Karpas-422 (cell line): ENCODE measurements around the gene DHTKD1. TPM values are rescaled to one million over a fixed set of nuclear protein-coding genes. Genes with fewer than 3 reads are reported as not detected.

ENCODE experiments used
- DNase-seq: peaks from one replicate; pipeline ENCODE4 v3.0.0-alpha.2; 2015
- H2AFZ ChIP-seq: fragments of 200-600 bp; sonication (generic); 2 replicates; pipeline ENCODE4 v1.6.1; 2014; ENCODE audit warnings: antibody characterized with exemption, low read length, mixed read lengths
- H3K27ac ChIP-seq: fragments of 200-600 bp; sonication (generic); 2 replicates; pipeline ENCODE4 v1.5.1; 2014; ENCODE audit warnings: mild to moderate bottlenecking, low read length, moderate library complexity
- H3K27me3 ChIP-seq: fragments of 200-600 bp; sonication (generic); 2 replicates; pipeline ENCODE4 v1.6.1; 2014; ENCODE audit warnings: low read length, mixed read lengths
- H3K36me3 ChIP-seq: fragments of 200-600 bp; sonication (generic); 2 replicates; pipeline ENCODE4 v1.6.1; 2014; ENCODE audit warnings: low read length, mixed read lengths; ENCODE audit not compliant: insufficient read depth
- H3K4me1 ChIP-seq: fragments of 200-600 bp; sonication (generic); 2 replicates; pipeline ENCODE4 v1.6.1; 2014; ENCODE audit warnings: mild to moderate bottlenecking, low read length, mixed read lengths
- H3K4me2 ChIP-seq: fragments of 200-600 bp; sonication (generic); 2 replicates; pipeline ENCODE4 v1.6.1; 2014; ENCODE audit warnings: low read length, low read depth, mild to moderate bottlenecking; ENCODE audit not compliant: poor library complexity, severe bottlenecking
- H3K4me3 ChIP-seq: fragments of 200-600 bp; sonication (generic); 2 replicates; pipeline ENCODE4 v1.5.1; 2014; ENCODE audit warnings: mild to moderate bottlenecking, antibody characterized with exemption, low read length, mixed read lengths
- H3K79me2 ChIP-seq: fragments of 200-600 bp; sonication (generic); 2 replicates; pipeline ENCODE4 v1.6.1; 2014; ENCODE audit warnings: mild to moderate bottlenecking, low read length, mixed read lengths
- H3K9ac ChIP-seq: fragments of 200-600 bp; sonication (generic); 2 replicates; pipeline ENCODE4 v1.6.0; 2014; ENCODE audit warnings: low read length
- H3K9me2 ChIP-seq: fragments of 200-600 bp; sonication (generic), shearing (Covaris generic); replicated peaks from 2 replicates; pipeline ENCODE4 v1.6.0; 2014; ENCODE audit warnings: mild to moderate bottlenecking, low read length, moderate library complexity; ENCODE audit not compliant: insufficient read depth
- H3K9me3 ChIP-seq: fragments of 300-700, 200-600 bp; sonication (generic); 2 replicates; pipeline ENCODE4 v1.6.1; 2014; ENCODE audit warnings: low read length, mixed read lengths
- H4K20me1 ChIP-seq: fragments of 200-600 bp; sonication (generic); 2 replicates; pipeline ENCODE4 v1.6.1; 2014; ENCODE audit warnings: mild to moderate bottlenecking, antibody characterized with exemption, low read length, low read depth; ENCODE audit not compliant: insufficient read depth
- total RNA-seq: library from RNA; depleted of rRNA; stranded (reverse); fragments of >200 nt; shearing (Covaris generic); gene quantifications from 2 replicates; pipeline ENCODE4 v1.2.3, GENCODE V29; 2014; ENCODE audit warnings: low replicate concordance; rRNA removed

The DHTKD1 gene
- 20.6 and 27.3 TPM in 2 replicates for total RNA-seq

DNA sequence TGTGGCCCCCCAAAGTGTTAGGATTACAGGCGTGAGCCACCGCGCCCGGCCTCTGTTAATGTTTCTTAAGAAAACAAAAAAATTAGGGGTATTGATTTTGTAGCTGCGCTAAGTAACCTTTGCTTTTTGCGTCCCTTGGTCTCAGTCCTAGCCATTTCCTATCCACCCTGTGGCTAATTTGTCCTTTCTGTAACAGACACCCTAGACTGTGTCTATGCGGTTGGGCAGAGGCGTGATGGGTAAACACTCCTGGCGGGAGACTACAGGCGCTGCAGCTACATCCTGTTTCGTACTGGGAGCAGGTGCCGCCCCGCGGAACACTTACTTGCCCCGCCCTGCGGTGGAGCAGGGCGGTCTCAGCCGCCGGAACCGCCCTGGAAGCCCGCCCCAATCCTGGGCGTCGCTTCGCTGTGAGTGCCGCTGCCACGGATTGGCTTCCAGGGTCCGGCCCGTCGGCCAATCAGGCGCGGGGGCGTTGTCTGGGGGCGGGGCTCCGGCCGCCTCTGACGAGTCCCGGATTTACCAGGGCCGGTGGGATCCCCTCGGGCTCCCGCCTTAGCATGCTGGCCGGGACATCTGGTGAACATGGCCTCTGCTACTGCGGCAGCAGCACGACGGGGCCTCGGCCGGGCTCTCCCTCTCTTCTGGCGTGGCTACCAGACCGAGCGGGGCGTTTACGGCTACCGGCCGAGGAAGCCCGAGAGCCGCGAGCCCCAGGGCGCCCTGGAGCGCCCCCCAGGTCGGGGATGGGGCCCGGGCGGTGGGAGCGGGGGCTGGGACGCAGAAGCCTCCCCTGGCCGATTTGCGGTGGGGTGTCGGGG, at the start of gene DHTKD1:
Gene DHTKD1, plus strand, starts transcription at position 506 of the 821 bp plus-strand sequence. Its CDS starts 80 bp downstream, at position 586.
- peak within 1 kb of the TSS; percentile 95 for H3K9ac ChIP-seq
- H3K4me2 ChIP-seq, result peak within 1 kb of the TSS; percentile 75
- peak within 1 kb of the TSS; percentile 93 for H3K4me3 ChIP-seq
- no peaks in the 10 kb centered on the region for H3K36me3 ChIP-seq
- no peaks in the 10 kb centered on the region for H3K27me3 ChIP-seq
- no peaks in the 10 kb centered on the region for H4K20me1 ChIP-seq
- peak within 1 kb of the TSS; percentile 54 for H3K27ac ChIP-seq
- H2AFZ ChIP-seq, result peak within 1 kb of the TSS; percentile 98
- H3K9me3 ChIP-seq, result no peaks in the 10 kb centered on the region
- H3K4me1 ChIP-seq, result peaks cover 13% of the 10 kb centered on the region
- DNase-seq, result peak; percentile 99
- H3K9me2 ChIP-seq, result no peaks in the 10 kb centered on the region
- H3K79me2 ChIP-seq, result peaks cover 34% of the 10 kb centered on the region

DNA sequence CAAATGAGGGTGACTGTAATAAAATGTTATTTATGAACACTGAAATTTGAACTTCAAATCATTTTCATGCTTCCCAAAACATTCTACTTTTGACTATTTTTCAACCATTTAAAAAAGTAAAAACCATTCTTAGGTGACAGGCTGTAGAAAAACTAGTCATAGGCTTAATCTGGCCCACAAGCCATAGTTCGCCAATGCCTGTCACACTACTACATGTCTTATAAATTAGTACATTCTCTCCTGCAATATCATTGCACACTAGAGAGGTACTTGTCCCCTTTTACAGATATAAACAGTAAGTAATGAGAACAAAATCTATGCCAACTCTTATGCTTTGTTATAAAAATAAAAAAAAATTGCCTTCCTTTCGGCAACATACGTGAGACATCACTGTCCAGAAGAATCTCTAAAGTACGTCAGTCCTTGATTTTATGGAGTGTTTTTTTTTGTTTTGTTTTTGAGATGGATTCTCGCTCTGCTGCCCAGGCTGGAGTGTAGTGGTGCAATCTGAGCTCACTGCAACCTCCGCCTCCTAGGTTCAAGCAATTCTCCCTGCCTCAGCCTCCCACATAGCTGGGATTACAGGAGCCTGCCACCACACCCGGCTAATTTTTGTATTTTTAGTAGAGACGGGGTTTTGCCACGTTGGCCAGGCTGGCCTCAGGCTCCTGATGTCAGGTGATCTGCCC, 49.3 kb upstream of the DHTKD1 start:
- Histone ChIP-seq H3K27me3 (no peaks in the 10 kb centered on the region), H3K36me3 (peaks cover 12% of the 10 kb centered on the region), H3K9me2 (no peaks in the 10 kb centered on the region), H3K27ac (no peak overlapping the region), H3K9me3 (no peaks in the 10 kb centered on the region), H4K20me1 (peaks cover 3% of the 10 kb centered on the region; the same call in 1 of the 2 replicates), H2AFZ (no peak overlapping the region), H3K4me1 (peaks cover 7% of the 10 kb centered on the region), H3K9ac (no peak overlapping the region), H3K4me2 (no peak overlapping the region), H3K79me2 (peaks cover 90% of the 10 kb centered on the region), H3K4me3 (no peak overlapping the region)
- DNase-seq, result no peak

DNA sequence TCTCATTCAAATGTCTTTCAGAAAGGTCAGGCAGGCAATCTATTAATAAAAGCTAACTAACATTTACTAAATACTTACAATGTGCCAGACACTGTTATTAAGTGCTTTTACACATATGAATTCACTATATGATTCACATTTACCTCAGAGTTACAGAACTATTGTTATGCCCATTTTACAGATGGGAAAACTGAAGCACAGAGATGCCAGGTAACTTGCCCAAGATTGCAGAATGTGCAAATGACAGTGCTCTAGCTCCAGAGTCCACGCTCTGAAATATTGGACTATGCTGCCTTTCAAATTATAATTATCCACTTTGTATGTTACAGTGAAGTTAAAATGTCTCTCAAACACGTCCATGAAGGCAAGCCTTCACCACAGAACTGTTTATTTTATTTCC, 48.2 kb upstream of the DHTKD1 start:
- DNase-seq, result no peak
- Histone ChIP-seq H3K9ac (no peak overlapping the region), H3K4me1 (peaks cover 7% of the 10 kb centered on the region), H4K20me1 (peaks cover 3% of the 10 kb centered on the region; the same call in 1 of the 2 replicates), H3K79me2 (peaks cover 91% of the 10 kb centered on the region), H3K4me2 (no peak overlapping the region), H2AFZ (no peak overlapping the region), H3K27ac (no peak overlapping the region), H3K4me3 (no peak overlapping the region), H3K27me3 (no peaks in the 10 kb centered on the region), H3K9me3 (no peaks in the 10 kb centered on the region), H3K36me3 (peaks cover 7% of the 10 kb centered on the region; the same call in 1 of the 2 replicates), H3K9me2 (no peaks in the 10 kb centered on the region)

GRCh38 chr10:12022580-12023257, 46.0 kb upstream of the DHTKD1 start:
- H3K4me2 ChIP-seq, result no peak overlapping the region
- DNase-seq, result no peak
- peaks cover 95% of the 10 kb centered on the region for H3K79me2 ChIP-seq
- no peaks in the 10 kb centered on the region for H3K27me3 ChIP-seq
- H3K4me1 ChIP-seq, result 0 out of 2 replicates have a peak, but pooled peaks cover 2% of the 10 kb centered on the region
- no peaks in the 10 kb centered on the region for H3K9me2 ChIP-seq
- no peak overlapping the region for H3K9ac ChIP-seq
- H3K4me3 ChIP-seq, result no peak overlapping the region
- H2AFZ ChIP-seq, result no peak overlapping the region
- no peaks in the 10 kb centered on the region for H3K9me3 ChIP-seq
- H3K36me3 ChIP-seq, result peaks cover 15% of the 10 kb centered on the region; the same call in 1 of the 2 replicates
- peaks cover 6% of the 10 kb centered on the region; the same call in 1 of the 2 replicates for H4K20me1 ChIP-seq
- H3K27ac ChIP-seq, result no peak overlapping the region

DNA sequence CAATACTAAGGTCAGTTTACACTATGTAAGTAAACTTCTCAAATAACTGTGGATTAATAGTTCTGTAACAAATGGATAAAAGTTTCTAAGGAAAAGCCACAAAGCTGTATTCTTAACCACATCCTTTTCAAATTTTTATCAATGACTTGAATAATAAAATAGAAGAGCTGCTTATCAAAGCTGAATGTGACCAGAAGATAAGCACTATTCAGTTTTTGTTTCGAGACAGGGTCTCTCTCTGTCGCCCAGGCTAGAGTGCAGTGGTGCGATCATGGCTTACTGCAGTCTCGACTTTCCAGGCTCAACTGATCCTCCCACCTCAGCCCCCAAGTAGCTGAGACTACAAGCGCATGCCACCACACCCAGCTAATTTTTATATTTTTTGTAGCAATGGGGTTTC, 43.2 kb upstream of the DHTKD1 start:
- H3K4me1 ChIP-seq, result 0 out of 2 replicates have a peak, but pooled peaks cover 2% of the 10 kb centered on the region
- no peaks in the 10 kb centered on the region for H3K9me3 ChIP-seq
- H3K79me2 ChIP-seq, result peaks cover 94% of the 10 kb centered on the region

DNA sequence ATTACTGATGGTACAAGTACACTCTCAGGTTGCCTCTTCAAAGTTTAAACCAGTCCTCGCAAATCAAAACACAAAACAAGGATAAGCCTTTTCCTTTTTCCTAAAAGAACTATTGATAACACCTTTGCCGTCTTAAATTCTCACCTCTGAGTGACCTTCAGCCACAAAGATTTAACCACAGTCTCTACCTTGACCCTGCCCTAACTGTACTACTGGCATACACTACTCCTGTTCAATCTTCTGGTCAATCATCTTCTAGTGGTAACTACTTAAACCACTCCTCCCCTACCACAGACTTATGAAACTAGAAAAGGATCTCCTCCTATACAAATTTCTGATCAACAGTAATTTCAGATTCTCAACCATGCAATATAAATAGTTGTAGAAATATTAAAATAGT, 41.2 kb upstream of the DHTKD1 start:
- Histone ChIP-seq H2AFZ (no peak overlapping the region), H3K9me2 (no peaks in the 10 kb centered on the region), H3K9ac (no peak overlapping the region), H3K4me2 (no peak overlapping the region), H3K9me3 (no peaks in the 10 kb centered on the region), H3K27ac (no peak overlapping the region), H3K79me2 (peaks cover 88% of the 10 kb centered on the region), H3K36me3 (peaks cover 31% of the 10 kb centered on the region), H3K4me1 (0 out of 2 replicates have a peak, but pooled peaks cover 2% of the 10 kb centered on the region), H3K4me3 (no peak overlapping the region), H4K20me1 (0 out of 2 replicates have a peak, but pooled peaks cover 5% of the 10 kb centered on the region), H3K27me3 (no peaks in the 10 kb centered on the region)
- DNase-seq, result no peak

More for the DNA sequence above, 43.2 kb upstream of the DHTKD1 start:
- Histone ChIP-seq H3K4me3 (no peak overlapping the region), H2AFZ (no peak overlapping the region), H3K27me3 (no peaks in the 10 kb centered on the region), H3K36me3 (peaks cover 26% of the 10 kb centered on the region), H3K9ac (no peak overlapping the region), H3K4me2 (no peak overlapping the region), H3K27ac (no peak overlapping the region), H4K20me1 (peaks cover 9% of the 10 kb centered on the region; the same call in 1 of the 2 replicates), H3K9me2 (no peaks in the 10 kb centered on the region)
- no peak for DNase-seq

GRCh38 chr10:12031404-12031803, 37.4 kb upstream of the DHTKD1 start:
- H3K9me3 ChIP-seq, result no peaks in the 10 kb centered on the region
- peaks cover 54% of the 10 kb centered on the region for H3K36me3 ChIP-seq
- H3K27ac ChIP-seq, result no peak overlapping the region
- H3K4me1 ChIP-seq, result no peaks in the 10 kb centered on the region
- no peak for DNase-seq
- no peak overlapping the region for H3K4me2 ChIP-seq
- H2AFZ ChIP-seq, result no peak overlapping the region
- H3K9ac ChIP-seq, result no peak overlapping the region
- no peak overlapping the region for H3K4me3 ChIP-seq
- H3K9me2 ChIP-seq, result no peaks in the 10 kb centered on the region
- H3K27me3 ChIP-seq, result no peaks in the 10 kb centered on the region
- peaks cover 86% of the 10 kb centered on the region for H3K79me2 ChIP-seq
- 0 out of 2 replicates have a peak, but pooled peaks cover 10% of the 10 kb centered on the region for H4K20me1 ChIP-seq
